GM12864 (cell line): ENCODE data around the gene MMP1.

ENCODE experiments used
- DNase-seq: peaks from one replicate; pipeline ENCODE4 v3.0.0-alpha.2; 2011; ENCODE audit warnings: low read depth
- H3K4me3 ChIP-seq: 2 replicates; pipeline ENCODE4 v1.5.1; 2011; ENCODE audit warnings: mild to moderate bottlenecking, low read depth, low read length, control low read depth
- CTCF ChIP-seq: IDR thresholded peaks from 2 replicates; pipeline ENCODE4 v1.5.1; 2011; ENCODE audit warnings: low read depth, mild to moderate bottlenecking, moderate library complexity, low read length, control low read depth, inconsistent platforms; ENCODE audit errors: missing control alignments

MMP1 gene

GRCh38 chr11:102781676-102782075 is 16.3 kb downstream of the MMP1 start:
- no peak overlapping the region for H3K4me3 ChIP-seq
- DNase-seq, result no peak
- no peak for TF ChIP-seq CTCF

GRCh38 chr11:102780491-102780918 is 17.5 kb downstream of the MMP1 start, which contains the start of gene MMP10:
MMP10 (minus strand) TSS chr11:102780628; CDS start chr11:102780591, 37 bp downstream.
- DNase-seq, result no peak

GRCh38 chr11:102776454-102776853 is 21.5 kb downstream of the MMP1 start:
- TF ChIP-seq CTCF, result no peak
- DNase-seq, result no peak

More at GRCh38 chr11:102780491-102780918, 17.5 kb downstream of the MMP1 start, which contains the start of gene MMP10:
- TF ChIP-seq CTCF, result peak; percentile 50
- no peak within 1 kb of the TSS for H3K4me3 ChIP-seq

GRCh38 chr11:102773386-102773785 is 24.6 kb downstream of the MMP1 start:
- no peak overlapping the region for H3K4me3 ChIP-seq
- no peak for TF ChIP-seq CTCF
- DNase-seq, result no peak

More at GRCh38 chr11:102776454-102776853, 21.5 kb downstream of the MMP1 start:
- H3K4me3 ChIP-seq, result no peak overlapping the region

- no peak for TF ChIP-seq CTCF
- no peak overlapping the region for H3K4me3 ChIP-seq
- no peak for DNase-seq
Observed at GRCh38 chr11:102771351-102771750, 26.6 kb downstream of the MMP1 start.

- TF ChIP-seq CTCF, result no peak
- DNase-seq, result no peak
- H3K4me3 ChIP-seq, result no peak overlapping the region
Observed at GRCh38 chr11:102770191-102770590, 27.8 kb downstream of the MMP1 start.

GRCh38 chr11:102767800-102768199 is 30.2 kb downstream of the MMP1 start:
- no peak overlapping the region for H3K4me3 ChIP-seq
- no peak for TF ChIP-seq CTCF
- no peak for DNase-seq
